ENCODE data around the gene BTBD9.

DNA sequence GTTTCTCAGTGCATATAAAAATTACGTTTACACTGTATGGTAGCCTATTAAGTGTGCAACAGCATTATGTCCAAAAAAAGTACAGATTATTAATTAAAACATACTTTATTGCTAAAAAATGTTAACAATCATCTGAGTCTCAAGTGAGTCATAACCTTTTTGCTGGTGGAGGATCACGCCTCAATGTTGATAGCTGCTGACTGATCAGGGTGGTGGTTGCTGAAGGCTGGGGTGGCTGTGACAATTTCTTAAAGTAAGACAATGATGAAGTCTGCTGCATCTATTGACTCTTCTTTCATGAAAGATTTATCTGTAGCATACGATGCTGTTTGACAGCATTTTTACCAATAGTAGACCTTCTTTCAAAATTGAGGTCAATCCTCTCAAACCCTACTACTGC, 155.1 kb downstream of the BTBD9 start:
- TF ChIP-seq, protein P1, sequence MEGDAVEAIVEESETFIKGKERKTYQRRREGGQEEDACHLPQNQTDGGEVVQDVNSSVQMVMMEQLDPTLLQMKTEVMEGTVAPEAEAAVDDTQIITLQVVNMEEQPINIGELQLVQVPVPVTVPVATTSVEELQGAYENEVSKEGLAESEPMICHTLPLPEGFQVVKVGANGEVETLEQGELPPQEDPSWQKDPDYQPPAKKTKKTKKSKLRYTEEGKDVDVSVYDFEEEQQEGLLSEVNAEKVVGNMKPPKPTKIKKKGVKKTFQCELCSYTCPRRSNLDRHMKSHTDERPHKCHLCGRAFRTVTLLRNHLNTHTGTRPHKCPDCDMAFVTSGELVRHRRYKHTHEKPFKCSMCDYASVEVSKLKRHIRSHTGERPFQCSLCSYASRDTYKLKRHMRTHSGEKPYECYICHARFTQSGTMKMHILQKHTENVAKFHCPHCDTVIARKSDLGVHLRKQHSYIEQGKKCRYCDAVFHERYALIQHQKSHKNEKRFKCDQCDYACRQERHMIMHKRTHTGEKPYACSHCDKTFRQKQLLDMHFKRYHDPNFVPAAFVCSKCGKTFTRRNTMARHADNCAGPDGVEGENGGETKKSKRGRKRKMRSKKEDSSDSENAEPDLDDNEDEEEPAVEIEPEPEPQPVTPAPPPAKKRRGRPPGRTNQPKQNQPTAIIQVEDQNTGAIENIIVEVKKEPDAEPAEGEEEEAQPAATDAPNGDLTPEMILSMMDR (IDR thresholded peaks at IDR 0.05; ENCODE audit: borderline replicate concordance, extremely low read depth, low read length, poor library complexity, severe bottlenecking), result no peak
- no peak for TF ChIP-seq EZH2 (IDR thresholded peaks at IDR 0.05; ENCODE audit: borderline replicate concordance, low read depth, low read length, severe bottlenecking)

Measured in DND-41 (cell line).